ENCODE measurements around the gene COL5A2.

The COL5A2 gene

GRCh38 chr2:189217541-189217940, 38.0 kb upstream of the COL5A2 start:
- no peak for DNase-seq
- no peak overlapping the region for H3K4me3 ChIP-seq (ENCODE audit: low read depth, low read length)
- no peaks in the 10 kb centered on the region for H3K9me3 ChIP-seq
- TF ChIP-seq, protein P1, sequence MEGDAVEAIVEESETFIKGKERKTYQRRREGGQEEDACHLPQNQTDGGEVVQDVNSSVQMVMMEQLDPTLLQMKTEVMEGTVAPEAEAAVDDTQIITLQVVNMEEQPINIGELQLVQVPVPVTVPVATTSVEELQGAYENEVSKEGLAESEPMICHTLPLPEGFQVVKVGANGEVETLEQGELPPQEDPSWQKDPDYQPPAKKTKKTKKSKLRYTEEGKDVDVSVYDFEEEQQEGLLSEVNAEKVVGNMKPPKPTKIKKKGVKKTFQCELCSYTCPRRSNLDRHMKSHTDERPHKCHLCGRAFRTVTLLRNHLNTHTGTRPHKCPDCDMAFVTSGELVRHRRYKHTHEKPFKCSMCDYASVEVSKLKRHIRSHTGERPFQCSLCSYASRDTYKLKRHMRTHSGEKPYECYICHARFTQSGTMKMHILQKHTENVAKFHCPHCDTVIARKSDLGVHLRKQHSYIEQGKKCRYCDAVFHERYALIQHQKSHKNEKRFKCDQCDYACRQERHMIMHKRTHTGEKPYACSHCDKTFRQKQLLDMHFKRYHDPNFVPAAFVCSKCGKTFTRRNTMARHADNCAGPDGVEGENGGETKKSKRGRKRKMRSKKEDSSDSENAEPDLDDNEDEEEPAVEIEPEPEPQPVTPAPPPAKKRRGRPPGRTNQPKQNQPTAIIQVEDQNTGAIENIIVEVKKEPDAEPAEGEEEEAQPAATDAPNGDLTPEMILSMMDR (IDR thresholded peaks at IDR 0.05; ENCODE audit: low read depth, low read length), result no peak
- no peaks in the 10 kb centered on the region for H3K27me3 ChIP-seq
- no peaks in the 10 kb centered on the region for H3K36me3 ChIP-seq
- peaks cover 11% of the 10 kb centered on the region for H3K4me1 ChIP-seq

- no peaks in the 10 kb centered on the region for H3K36me3 ChIP-seq
- no peak for DNase-seq
These were observed 37.5 kb upstream of the COL5A2 start for GRCh38 chr2:189217051-189217450.

DNA sequence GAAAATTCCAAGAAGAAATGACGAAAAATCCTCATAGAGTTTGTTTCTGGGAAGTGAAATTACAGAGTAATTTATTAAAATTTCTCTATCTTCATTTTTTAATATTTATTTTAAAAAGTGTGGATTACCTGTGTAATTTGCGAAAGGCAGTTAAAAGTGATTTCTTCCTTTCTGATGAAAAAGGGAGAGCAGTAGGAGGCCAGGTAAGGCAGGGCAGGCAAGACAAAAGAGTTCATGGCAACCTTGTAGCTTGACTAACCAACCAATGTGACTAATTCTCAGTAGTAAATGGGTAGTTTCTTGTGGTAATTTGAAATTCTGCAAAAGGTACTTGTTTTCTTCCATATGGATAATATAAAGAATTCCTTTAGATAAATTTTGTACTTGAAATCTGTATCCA, 34.9 kb upstream of the COL5A2 start:
- no peak for DNase-seq
- TF ChIP-seq, protein P1 (IDR thresholded peaks at IDR 0.05; ENCODE audit: low read depth, low read length), result no peak

More at GRCh38 chr2:189217051-189217450, 37.5 kb upstream of the COL5A2 start:
- Histone ChIP-seq H3K27me3 (no peaks in the 10 kb centered on the region), H3K4me1 (peaks cover 7% of the 10 kb centered on the region), H3K9me3 (no peaks in the 10 kb centered on the region), H3K4me3 (ENCODE audit: low read depth, low read length) (no peak overlapping the region)
- TF ChIP-seq, protein P1 (IDR thresholded peaks at IDR 0.05; ENCODE audit: low read depth, low read length), result no peak

GRCh38 chr2:189213250-189213649, 33.7 kb upstream of the COL5A2 start:
- no peak for DNase-seq
- Histone ChIP-seq H3K27me3 (no peaks in the 10 kb centered on the region), H3K36me3 (no peaks in the 10 kb centered on the region), H3K4me1 (peaks cover under 1% of the 10 kb centered on the region), H3K9me3 (no peaks in the 10 kb centered on the region), H3K4me3 (ENCODE audit: low read depth, low read length) (no peak overlapping the region)
- TF ChIP-seq, protein P1 (IDR thresholded peaks at IDR 0.05; ENCODE audit: low read depth, low read length), result no peak

More for the DNA sequence above, 34.9 kb upstream of the COL5A2 start:
- H3K4me1 ChIP-seq, result no peaks in the 10 kb centered on the region
- H3K36me3 ChIP-seq, result no peaks in the 10 kb centered on the region
- no peaks in the 10 kb centered on the region for H3K27me3 ChIP-seq
- no peak overlapping the region for H3K4me3 ChIP-seq (ENCODE audit: low read depth, low read length)
- H3K9me3 ChIP-seq, result no peaks in the 10 kb centered on the region

DNA sequence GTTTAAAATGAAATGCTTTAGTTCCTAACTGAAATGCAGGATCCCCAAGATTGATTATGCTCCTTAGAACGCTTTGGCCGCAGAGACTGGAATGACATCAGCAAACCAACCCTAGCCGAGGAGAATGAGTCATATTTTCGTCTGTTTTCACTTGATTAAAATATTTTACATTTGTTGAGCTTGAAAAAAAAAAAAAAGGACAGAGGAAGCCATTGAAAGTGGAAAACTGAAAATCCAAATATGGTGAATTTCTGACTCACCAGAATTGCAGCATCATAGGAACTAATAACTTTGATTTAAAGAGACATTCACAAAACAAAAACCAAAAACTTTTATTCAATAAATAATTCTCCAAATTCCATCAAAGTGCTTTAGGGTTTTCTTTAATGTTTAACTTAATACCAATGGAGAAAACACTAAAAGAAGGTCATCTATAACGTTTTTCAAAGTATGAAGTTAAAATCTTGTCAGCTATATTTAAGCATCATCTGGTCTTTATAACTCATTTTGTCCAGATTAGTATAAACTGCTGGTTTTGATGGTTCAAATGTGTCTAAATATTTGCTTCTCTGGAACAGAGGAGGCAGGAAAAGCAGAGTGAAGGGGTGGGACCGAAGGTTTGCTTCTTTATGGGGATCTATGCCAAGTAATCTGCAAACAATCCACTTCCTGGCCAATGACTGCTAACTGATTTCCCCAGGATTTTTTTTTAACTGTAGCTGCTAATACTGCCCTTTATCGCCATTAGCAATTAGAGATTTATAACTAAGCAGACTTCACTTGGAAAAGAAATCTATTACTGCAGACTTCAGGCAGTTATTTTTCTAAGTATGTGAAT, 30.9 kb upstream of the COL5A2 start:
- no peaks in the 10 kb centered on the region for H3K36me3 ChIP-seq
- DNase-seq, result no peak
- H3K9me3 ChIP-seq, result no peaks in the 10 kb centered on the region
- H3K4me3 ChIP-seq (ENCODE audit: low read depth, low read length), result no peak overlapping the region
- TF ChIP-seq, protein P1 (IDR thresholded peaks at IDR 0.05; ENCODE audit: low read depth, low read length), result no peak
- no peaks in the 10 kb centered on the region for H3K27me3 ChIP-seq
- H3K4me1 ChIP-seq, result peaks cover 3% of the 10 kb centered on the region

GRCh38 chr2:189208254-189208653, 28.7 kb upstream of the COL5A2 start:
- Histone ChIP-seq H3K4me1 (peaks cover 3% of the 10 kb centered on the region), H3K27me3 (no peaks in the 10 kb centered on the region), H3K9me3 (no peaks in the 10 kb centered on the region), H3K4me3 (ENCODE audit: low read depth, low read length) (no peak overlapping the region), H3K36me3 (no peaks in the 10 kb centered on the region)
- no peak for DNase-seq
- TF ChIP-seq, protein P1 (IDR thresholded peaks at IDR 0.05; ENCODE audit: low read depth, low read length), result no peak

Measured in BE2C (cell line).